LNCAP (cell line): ENCODE data around the gene ZBTB6.

Experiments used
- TF ChIP-seq, protein P1 (sequence below): fragments of 450-650 bp; IDR thresholded peaks from 2 replicates; pipeline ENCODE4 v1.5.1; 2017; ENCODE audit warnings: mild to moderate bottlenecking

ZBTB6 gene

DNA sequence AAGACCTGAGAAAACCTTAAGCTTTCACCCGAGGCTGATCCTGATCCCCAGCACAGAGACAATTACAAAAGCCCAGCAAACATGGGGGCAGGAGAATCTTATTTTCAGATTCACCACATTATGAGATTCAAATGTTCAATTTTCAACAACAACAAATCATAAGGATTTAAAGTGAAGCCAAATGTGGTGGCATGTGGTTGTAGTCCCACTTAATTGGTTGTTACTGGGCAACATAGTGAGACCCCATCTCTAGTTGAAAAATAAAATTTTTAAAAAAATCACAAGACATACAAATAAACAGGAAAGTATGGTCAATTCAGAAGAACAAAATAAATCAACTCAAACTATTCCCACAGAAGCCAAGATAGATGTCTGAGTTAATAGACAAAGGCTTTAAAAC, 23.8 kb upstream of the ZBTB6 start:
- TF ChIP-seq, protein P1, sequence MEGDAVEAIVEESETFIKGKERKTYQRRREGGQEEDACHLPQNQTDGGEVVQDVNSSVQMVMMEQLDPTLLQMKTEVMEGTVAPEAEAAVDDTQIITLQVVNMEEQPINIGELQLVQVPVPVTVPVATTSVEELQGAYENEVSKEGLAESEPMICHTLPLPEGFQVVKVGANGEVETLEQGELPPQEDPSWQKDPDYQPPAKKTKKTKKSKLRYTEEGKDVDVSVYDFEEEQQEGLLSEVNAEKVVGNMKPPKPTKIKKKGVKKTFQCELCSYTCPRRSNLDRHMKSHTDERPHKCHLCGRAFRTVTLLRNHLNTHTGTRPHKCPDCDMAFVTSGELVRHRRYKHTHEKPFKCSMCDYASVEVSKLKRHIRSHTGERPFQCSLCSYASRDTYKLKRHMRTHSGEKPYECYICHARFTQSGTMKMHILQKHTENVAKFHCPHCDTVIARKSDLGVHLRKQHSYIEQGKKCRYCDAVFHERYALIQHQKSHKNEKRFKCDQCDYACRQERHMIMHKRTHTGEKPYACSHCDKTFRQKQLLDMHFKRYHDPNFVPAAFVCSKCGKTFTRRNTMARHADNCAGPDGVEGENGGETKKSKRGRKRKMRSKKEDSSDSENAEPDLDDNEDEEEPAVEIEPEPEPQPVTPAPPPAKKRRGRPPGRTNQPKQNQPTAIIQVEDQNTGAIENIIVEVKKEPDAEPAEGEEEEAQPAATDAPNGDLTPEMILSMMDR: no peak

DNA sequence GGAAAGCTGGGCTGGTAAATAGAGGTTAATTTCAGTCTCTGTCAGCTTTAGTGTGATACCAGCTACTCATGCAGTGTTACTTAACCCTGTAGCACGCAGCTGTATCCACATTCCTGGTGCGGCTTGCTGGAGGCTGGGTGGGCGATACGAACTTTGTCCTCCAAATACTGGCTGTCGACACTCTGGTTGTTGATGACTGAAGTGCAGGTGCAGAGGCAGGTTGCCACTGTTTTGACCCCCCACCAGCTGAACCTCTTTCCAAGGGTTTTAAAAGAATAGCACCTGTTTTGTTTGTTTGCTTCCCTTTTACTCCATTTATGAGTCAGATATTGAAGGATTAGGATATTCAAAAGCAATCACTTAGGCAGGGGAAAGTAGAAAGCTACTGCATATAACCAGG, 23.3 kb upstream of the ZBTB6 start:
- TF ChIP-seq, protein P1: no peak

DNA sequence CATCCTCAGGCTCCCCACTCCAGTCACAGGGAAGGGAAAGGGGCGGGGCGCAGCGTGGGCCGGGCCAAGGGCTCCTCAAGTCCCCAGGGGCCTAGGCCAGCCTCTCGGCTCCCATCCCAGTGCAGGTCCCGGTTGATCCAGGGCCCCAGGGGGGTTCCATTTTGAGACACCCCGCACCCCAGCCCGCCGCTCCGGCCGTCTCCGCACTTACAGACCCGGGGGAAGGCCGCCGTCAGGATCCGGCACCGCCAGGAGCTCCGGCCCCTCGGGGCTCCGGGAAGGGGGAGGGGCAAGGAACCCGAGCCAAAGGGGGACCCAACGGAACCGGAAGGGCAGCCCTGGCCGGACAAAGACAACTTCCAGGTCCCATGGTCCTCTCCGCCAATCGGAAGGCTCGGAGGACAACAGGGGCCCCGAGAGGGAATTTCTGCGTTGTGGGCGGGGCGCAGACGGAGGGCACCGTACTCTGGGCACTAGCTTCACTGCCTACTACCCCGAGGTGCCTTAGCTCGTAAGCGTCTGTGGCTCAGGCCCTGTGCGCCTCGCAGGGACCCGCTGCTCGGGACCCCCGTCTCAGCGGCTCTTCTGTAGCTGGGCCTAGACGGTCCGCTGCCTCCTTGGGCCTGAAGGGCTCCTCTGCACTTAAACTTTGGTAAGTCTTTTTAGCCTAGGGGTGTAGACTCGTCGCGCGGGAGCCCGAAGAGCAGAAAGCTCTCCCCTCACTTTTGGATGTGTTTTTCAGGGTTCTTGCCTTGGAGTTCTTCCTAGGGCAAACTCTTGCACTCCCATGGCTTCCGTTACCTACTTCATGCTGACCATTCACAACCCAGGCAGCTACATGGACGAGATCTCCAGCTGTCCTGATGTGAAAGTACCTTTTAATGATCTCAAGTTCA, 18.4 kb upstream of the ZBTB6 start, which contains the start of gene ZBTB26:
Gene ZBTB26 (minus strand): TSS at position 287 of the 896 bp plus-strand sequence. CDS start 11,578 bp downstream, outside the sequence.
- TF ChIP-seq, protein P1: no peak

DNA sequence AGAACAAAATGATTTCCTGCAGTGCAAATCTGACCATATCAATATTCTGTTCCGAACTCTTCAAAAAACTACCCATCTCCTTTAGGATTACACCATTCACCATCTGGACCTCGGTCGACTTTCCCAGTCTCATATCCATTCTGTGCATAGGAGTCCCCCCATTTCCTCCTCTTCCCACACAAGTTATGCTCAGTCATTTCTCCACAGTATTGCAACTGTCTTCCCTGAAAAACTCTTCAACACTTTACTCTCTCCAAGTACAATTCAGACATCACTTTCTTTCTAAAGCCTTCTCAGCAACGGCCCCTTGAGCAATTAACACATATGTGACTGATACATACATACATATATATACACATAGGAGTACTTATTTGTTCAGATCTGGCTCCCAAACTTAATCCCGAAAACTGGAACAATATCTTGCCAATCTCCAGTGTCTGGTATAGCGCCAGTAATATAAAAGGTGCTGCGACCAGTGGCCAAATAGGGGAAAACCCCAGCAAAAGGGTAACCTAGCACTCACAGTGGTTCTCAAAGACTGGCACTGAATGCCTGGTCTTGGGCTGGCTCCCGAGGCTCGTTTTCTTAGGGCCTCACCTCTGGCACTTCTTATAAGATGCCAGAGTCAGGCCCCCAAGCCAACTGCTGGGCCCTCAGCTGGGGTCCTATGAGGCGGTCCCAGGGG, 17.6 kb upstream of the ZBTB6 start:
- TF ChIP-seq, protein P1: no peak

DNA sequence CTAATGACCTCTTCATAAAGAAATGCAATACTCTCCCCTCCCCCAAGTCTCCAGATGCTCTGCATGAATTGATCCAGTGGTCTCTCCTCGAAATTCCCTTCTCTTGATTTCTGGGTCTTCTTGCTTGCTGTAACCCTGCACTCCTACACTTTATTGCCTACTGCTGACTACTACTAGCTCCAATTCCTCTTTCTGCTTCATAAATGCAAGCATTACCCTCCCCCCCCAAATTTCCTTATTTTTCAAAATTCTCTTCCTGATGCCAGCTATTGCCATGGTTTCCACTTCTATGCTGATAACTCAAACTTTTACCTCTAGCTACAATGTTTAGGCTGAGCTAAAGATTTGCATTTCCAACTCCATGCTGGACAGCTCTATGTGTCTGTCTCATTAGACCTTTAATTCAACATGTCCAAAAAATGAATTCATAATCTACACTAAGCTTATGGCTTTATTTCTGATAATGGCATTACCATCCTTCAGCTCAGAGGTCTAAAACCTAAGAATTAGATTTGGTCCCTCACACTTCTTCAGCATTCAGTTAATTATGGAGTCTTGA, 16.8 kb upstream of the ZBTB6 start:
- TF ChIP-seq, protein P1: no peak

DNA sequence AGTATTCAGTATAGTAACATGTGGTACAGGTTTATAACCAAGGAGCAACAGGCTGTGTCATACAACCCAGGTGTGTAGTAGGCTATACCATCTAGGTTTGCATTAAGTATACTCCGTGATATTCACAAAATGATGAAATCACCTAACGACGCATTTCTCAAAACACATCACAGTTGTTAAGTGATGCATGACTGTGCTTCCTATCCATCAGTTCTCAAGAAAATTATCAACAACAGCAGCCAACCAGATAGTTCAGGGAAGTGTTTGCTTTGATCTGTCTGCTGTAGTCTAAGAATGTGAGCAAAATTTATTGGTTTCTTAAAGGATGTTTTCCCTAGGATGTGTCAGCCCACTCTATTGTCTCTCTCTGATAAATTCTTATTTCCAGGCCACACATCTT, 10.8 kb upstream of the ZBTB6 start:
- TF ChIP-seq, protein P1: no peak

DNA sequence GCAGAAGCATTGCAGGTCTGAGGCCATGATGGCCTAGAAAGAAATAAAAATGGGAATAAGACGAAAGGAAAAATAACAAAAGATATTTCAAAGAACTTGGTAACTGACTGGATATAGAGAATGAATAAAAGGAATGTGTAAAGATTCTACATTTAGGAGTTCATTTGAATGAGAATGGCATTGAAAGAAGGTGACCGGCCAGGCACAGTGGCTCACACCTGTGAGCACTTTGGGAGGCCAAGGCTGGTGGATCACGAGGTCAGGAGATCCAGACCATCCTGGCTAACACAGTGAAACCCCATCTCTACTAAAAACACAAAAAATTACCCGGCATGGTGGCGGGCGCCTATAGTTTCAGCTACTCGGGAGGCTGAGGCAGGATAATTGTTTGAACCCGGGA, 9.6 kb upstream of the ZBTB6 start:
- TF ChIP-seq, protein P1: no peak
